Testis (tissue), 2 donors: ENCODE results near the gene ZNF254.

Experiments
- POLR2A ChIP-seq: fragments of 450-650 bp; IDR thresholded peaks from one replicate; pipeline ENCODE4 v1.6.1; 2017; ENCODE audit warnings: antibody characterized with exemption, mild to moderate bottlenecking, moderate library complexity
- TF ChIP-seq, protein P1 (sequence below), 3 experiments: fragments of 450-650 bp in 2 of 3; fragments of 200-600 bp in 1 of 3; sonication (generic) in 1 of 3; IDR thresholded peaks; one replicate each; pipeline ENCODE4 v1.5.1; 2016 to 2019; ENCODE audit warnings: antibody characterized with exemption in 3 of 3, mild to moderate bottlenecking in 2 of 3, moderate library complexity in 1 of 3

DNA sequence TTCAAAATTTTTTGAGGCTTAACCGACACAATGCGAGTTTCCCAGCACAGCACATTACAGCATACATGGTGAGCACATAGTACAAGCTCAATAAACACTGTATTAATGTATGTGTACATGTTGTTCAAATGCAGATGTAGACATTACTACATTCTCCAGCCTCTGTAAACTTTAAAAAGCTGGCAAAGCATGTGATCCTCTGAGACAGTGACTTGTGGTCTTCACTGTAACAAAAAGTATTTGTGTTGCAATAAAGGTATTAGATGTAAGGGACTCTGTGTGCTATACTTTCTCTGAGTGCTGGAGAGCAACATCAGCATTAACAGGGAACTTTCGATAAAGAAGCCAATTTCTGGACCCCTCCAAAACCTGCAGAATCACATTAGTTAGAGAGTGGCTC lies 46.4 kb upstream of the ZNF254 start:
- TF ChIP-seq, protein P1, sequence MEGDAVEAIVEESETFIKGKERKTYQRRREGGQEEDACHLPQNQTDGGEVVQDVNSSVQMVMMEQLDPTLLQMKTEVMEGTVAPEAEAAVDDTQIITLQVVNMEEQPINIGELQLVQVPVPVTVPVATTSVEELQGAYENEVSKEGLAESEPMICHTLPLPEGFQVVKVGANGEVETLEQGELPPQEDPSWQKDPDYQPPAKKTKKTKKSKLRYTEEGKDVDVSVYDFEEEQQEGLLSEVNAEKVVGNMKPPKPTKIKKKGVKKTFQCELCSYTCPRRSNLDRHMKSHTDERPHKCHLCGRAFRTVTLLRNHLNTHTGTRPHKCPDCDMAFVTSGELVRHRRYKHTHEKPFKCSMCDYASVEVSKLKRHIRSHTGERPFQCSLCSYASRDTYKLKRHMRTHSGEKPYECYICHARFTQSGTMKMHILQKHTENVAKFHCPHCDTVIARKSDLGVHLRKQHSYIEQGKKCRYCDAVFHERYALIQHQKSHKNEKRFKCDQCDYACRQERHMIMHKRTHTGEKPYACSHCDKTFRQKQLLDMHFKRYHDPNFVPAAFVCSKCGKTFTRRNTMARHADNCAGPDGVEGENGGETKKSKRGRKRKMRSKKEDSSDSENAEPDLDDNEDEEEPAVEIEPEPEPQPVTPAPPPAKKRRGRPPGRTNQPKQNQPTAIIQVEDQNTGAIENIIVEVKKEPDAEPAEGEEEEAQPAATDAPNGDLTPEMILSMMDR (IDR thresholded peaks at IDR 0.05): no peak
- no peak for TF ChIP-seq POLR2A
